ENCODE data around the gene C3orf52. TPM values are rescaled to one million over a fixed set of nuclear protein-coding genes. Genes with fewer than 3 reads are reported as not detected.

The C3orf52 gene
- total and polyA plus RNA-seq, 8 donors = 4.2 to 66.9 (median 35.1) TPM

DNA sequence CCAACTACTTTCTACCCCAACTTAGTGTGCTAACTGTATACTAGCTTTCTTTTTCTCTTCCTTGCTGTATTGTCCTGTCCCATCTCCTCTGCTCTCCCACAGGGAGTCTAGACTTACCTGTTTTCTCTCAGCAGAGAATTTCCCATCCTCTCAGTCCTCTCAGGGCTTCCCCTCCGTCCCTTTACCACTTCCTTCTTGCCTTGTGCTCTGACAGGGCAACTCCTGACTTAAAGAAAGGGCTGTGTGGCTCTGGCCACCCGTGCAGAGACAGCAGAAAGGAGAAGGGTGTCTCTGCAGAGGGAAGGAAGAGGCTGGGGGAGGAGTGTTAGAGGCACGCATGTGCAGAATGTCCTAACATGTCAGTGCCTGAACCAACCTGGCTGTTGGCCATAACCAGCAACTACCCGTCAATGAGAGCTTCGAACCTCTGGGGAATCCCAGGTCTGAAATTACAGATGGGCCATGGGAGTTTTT lies 46.8 kb downstream of the C3orf52 start, which contains the start of gene GCSAM:
TSS of gene GCSAM (minus strand) at position 274 of the 474 bp plus-strand sequence. CDS start at position 146, 128 bp downstream.
- DNase-seq = peak in 1 of 2 donors; percentile 60
- intact Hi-C loops (cut with DNase I; ENCODE audit: low total_unique reads) = no loop called here
- WGBS, 5 donors = 52 to 70% (median 62%) methylated on average over 5 of the region's 5 CpGs
- peaks cover 4 to 36% (median 23%) of the 10 kb centered on the region in 4 donors for H3K4me1 ChIP-seq
- H3K27ac ChIP-seq = peak within 1 kb of the TSS in 2 of 5 donors; percentile 42 to 44
- TF ChIP-seq, protein P1, sequence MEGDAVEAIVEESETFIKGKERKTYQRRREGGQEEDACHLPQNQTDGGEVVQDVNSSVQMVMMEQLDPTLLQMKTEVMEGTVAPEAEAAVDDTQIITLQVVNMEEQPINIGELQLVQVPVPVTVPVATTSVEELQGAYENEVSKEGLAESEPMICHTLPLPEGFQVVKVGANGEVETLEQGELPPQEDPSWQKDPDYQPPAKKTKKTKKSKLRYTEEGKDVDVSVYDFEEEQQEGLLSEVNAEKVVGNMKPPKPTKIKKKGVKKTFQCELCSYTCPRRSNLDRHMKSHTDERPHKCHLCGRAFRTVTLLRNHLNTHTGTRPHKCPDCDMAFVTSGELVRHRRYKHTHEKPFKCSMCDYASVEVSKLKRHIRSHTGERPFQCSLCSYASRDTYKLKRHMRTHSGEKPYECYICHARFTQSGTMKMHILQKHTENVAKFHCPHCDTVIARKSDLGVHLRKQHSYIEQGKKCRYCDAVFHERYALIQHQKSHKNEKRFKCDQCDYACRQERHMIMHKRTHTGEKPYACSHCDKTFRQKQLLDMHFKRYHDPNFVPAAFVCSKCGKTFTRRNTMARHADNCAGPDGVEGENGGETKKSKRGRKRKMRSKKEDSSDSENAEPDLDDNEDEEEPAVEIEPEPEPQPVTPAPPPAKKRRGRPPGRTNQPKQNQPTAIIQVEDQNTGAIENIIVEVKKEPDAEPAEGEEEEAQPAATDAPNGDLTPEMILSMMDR (IDR thresholded peaks at IDR 0.05) = no peak
- TF ChIP-seq POLR2A (IDR thresholded peaks at IDR 0.05) (no peak), EP300 (IDR thresholded peaks at IDR 0.05) (no peak), POLR2AphosphoS5 (IDR thresholded peaks at IDR 0.05) (no peak)
- no peaks in the 10 kb centered on the region for H3K9me3 ChIP-seq
- H3K27me3 ChIP-seq = no peaks in the 10 kb centered on the region
- H3K4me3 ChIP-seq = no peak within 1 kb of the TSS
- H3K36me3 ChIP-seq = peaks cover 0 to 18% (median 6%) of the 10 kb centered on the region in 4 donors

DNA sequence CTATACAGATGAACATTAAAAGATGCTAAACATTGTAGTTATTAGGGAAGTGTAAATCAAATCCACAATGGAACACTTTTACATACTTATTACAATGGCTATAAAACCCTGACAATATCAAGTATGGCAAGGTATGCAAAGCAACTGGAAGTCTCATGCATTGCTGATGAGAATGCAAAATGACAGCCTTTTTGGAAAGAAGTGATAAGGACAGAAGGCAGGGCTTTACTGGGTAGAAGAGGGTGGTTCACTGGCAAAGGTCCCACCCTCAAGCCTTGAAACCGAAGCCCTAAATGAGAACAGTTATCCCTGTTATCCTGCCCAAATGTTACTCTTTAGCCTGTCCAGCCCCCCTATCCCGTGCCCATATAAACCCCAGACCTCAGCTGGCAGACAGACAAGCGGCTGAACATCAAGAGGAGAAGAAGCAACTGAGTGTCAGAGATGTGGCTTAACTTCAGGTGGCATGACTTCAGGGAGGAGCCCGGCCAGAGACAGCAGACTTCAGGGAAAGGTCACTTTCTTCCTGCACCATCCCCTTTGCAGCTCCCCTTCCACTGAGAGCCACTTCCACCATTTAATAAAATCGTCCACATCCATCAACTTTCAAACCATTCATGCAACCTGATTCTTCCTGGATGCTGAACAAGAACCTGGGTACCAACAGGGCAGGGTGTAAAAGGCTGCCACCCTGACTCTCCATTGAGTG lies 47.6 kb downstream of the C3orf52 start:
- intact Hi-C loops (cut with DNase I; ENCODE audit: low total_unique reads) = no loop called here

DNA sequence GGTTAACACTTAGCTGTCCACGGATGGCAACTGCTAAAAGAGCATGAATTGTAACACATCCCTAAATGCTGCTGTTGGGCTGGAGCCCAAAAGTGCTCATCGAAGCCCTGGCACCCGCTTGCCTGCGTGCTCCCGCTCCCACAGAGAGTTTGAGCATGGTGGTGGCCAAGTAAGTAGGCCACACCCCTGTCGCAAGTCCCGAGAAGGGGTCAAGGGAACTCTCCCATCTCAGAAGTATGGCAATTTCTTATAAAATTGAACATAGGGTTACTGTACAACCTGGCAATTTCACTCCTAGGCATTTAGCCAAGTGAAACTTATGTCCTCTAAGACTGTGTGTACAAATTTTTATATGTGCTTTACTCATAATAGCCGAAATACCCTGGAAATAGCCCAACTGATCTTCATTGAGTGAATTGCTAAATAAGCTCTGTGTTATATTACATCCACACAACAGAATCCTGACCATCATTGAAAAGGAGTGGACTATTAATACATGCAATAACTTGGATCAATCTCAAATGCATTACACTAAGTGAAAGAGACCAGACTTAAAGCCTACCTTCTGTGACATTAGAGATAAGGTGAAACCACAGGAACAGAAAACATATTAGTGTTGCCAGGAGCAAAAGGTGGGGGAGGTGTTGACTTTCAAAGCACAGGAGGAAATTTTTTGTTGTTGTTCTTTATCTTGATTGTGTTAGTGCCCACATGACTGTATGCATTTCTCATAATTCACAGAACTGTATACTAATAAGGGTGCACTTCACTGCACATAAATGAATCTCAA lies 48.3 kb downstream of the C3orf52 start:
- Histone ChIP-seq H3K27me3 (no peaks in the 10 kb centered on the region), H3K4me3 (no peak overlapping the region), H3K27ac (peak overlapping the region in 4 of 5 donors; percentile 19 to 44 (median 34)), H3K9me3 (no peaks in the 10 kb centered on the region), H3K4me1 (peaks cover 4 to 36% (median 19%) of the 10 kb centered on the region in 4 donors), H3K36me3 (peaks cover 0 to 7% (median 0%) of the 10 kb centered on the region in 4 donors)
- intact Hi-C loops (cut with DNase I; ENCODE audit: low total_unique reads) = no loop called here
- TF ChIP-seq EP300 (IDR thresholded peaks at IDR 0.05) = no peak
- peak in 1 of 3 donors; percentile 39 for TF ChIP-seq POLR2AphosphoS5 (IDR thresholded peaks at IDR 0.05)
- peak in 1 of 2 donors; percentile 69 for DNase-seq
- 39 to 74% (median 54%) methylated on average over 7 to 8 of the region's 8 CpGs for WGBS, 5 donors

More for the DNA sequence above, 47.6 kb downstream of the C3orf52 start:
- peak overlapping the region in 3 of 5 donors; percentile 19 to 44 (median 42) for H3K27ac ChIP-seq
- TF ChIP-seq, protein P1 (IDR thresholded peaks at IDR 0.05) = no peak
- no peak for TF ChIP-seq EP300 (IDR thresholded peaks at IDR 0.05)
- TF ChIP-seq POLR2A (IDR thresholded peaks at IDR 0.05) = no peak
- H3K4me1 ChIP-seq = peaks cover 4 to 36% (median 21%) of the 10 kb centered on the region in 4 donors
- peaks cover 0 to 11% (median 2%) of the 10 kb centered on the region in 4 donors for H3K36me3 ChIP-seq
- no peaks in the 10 kb centered on the region for H3K27me3 ChIP-seq
- H3K9me3 ChIP-seq = no peaks in the 10 kb centered on the region
- no peak overlapping the region for H3K4me3 ChIP-seq
- no peak for DNase-seq
- WGBS, 5 donors = 84 to 89% (median 87%) methylated on average over 5 of the region's 5 CpGs

DNA sequence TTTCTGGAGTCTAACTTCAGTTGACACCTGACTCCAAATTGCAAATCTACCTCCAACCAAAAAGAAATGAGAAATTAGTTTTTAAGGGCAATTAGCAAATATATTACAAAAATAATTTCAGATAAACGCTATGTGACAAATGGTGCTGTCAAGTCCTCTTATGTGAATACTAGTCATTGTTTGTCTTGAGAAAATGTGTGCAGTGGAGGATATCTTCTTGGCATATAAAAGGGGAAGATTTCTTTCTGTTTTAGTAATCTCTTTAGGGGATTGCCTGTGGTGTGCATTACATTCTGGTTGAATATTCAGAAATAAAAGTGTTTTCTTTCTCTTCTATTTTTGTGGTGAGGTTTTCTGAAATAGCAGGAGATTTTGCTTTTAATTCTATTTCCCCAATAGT lies 49.9 kb downstream of the C3orf52 start:
- no peaks in the 10 kb centered on the region for H3K36me3 ChIP-seq
- H3K9me3 ChIP-seq = no peaks in the 10 kb centered on the region
- no peak overlapping the region for H3K4me3 ChIP-seq
- TF ChIP-seq, protein P1 (IDR thresholded peaks at IDR 0.05) = no peak
- TF ChIP-seq POLR2AphosphoS5 (IDR thresholded peaks at IDR 0.05) = no peak
- TF ChIP-seq EP300 (IDR thresholded peaks at IDR 0.05) = no peak
- TF ChIP-seq POLR2A (IDR thresholded peaks at IDR 0.05) = no peak
- intact Hi-C loops (cut with DNase I; ENCODE audit: low total_unique reads) = no loop called here
- peaks cover 4 to 36% (median 19%) of the 10 kb centered on the region in 4 donors for H3K4me1 ChIP-seq
- no peaks in the 10 kb centered on the region for H3K27me3 ChIP-seq
- WGBS, 5 donors = 42 to 66% (median 60%) methylated on average over 1 of the region's 1 CpG
- no peak for DNase-seq
- H3K27ac ChIP-seq = no peak overlapping the region
